ENCODE data around the gene KCNS1.

- TF ChIP-seq POLR2A (IDR thresholded peaks at IDR 0.05) (no peak), CTCF (IDR thresholded peaks at IDR 0.05) (peak in 3 of 7 experiments; percentile 14 to 39 (median 37))
Observed at GRCh38 chr20:45111799-45112471, 11.0 kb upstream of the KCNS1 start.

Data from stomach (tissue), 4 donors.